ENCODE data around the gene KCNG2. TPM values are rescaled to one million over a fixed set of nuclear protein-coding genes. Genes with fewer than 3 reads are reported as not detected.

Gene KCNG2
- polyA plus RNA-seq, 1 donor from 2014 or later = not detected

DNA sequence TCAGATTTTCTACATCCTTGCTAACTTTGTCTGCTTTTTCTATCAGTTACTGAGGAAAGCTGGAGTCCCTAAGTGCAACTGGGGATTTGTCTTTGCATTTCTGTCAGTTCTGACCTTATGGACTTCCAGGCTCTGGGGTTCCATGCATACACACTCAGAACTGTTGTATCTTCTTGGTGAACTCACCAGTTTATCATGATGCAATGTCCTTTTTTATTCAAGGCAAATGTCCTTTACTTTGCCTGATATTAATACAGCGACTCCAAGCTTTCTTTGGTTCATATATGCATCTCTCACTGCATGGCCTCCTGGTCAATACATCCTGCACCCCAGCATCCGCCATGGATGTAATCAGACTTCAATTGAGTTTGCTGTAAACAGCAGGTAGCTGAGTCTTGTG, 109.0 kb downstream of the KCNG2 start:
- Histone ChIP-seq H4K20me1 (ENCODE audit: insufficient read depth) (no peaks in the 10 kb centered on the region), H3K4me2 (ENCODE audit: low read length) (no peak overlapping the region), H3K79me2 (replicated peaks; ENCODE audit: insufficient read depth, low read length) (no peaks in the 10 kb centered on the region), H3K9ac (ENCODE audit: low read length) (no peak overlapping the region), H3K27ac (ENCODE audit: low read length) (no peak overlapping the region), H3K36me3 (ENCODE audit: insufficient read depth, low read length) (peaks cover 6% of the 10 kb centered on the region), H3K9me3 (ENCODE audit: low read length) (no peaks in the 10 kb centered on the region), H3K9me2 (ENCODE audit: insufficient read depth, low read length) (no peaks in the 10 kb centered on the region), H3K4me3 (ENCODE audit: low read length) (no peak overlapping the region), H2AFZ (ENCODE audit: low read depth, low read length) (no peak overlapping the region), H3F3A (ENCODE audit: insufficient read depth, low read length, poor library complexity, severe bottlenecking) (no peaks in the 10 kb centered on the region), H3K27me3 (ENCODE audit: insufficient read depth, low read depth, low read length) (no peaks in the 10 kb centered on the region)
- TF ChIP-seq, protein P1, sequence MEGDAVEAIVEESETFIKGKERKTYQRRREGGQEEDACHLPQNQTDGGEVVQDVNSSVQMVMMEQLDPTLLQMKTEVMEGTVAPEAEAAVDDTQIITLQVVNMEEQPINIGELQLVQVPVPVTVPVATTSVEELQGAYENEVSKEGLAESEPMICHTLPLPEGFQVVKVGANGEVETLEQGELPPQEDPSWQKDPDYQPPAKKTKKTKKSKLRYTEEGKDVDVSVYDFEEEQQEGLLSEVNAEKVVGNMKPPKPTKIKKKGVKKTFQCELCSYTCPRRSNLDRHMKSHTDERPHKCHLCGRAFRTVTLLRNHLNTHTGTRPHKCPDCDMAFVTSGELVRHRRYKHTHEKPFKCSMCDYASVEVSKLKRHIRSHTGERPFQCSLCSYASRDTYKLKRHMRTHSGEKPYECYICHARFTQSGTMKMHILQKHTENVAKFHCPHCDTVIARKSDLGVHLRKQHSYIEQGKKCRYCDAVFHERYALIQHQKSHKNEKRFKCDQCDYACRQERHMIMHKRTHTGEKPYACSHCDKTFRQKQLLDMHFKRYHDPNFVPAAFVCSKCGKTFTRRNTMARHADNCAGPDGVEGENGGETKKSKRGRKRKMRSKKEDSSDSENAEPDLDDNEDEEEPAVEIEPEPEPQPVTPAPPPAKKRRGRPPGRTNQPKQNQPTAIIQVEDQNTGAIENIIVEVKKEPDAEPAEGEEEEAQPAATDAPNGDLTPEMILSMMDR (IDR thresholded peaks at IDR 0.05; ENCODE audit: poor library complexity, severe bottlenecking) = no peak
- no peak for TF ChIP-seq EP300 (conservative IDR thresholded peaks at IDR 0.05; ENCODE audit: poor library complexity, severe bottlenecking)

GRCh38 chr18:79910563-79911343, 113.0 kb downstream of the KCNG2 start:
- H3K4me3 ChIP-seq (ENCODE audit: low read length) = no peak overlapping the region
- H3K79me2 ChIP-seq (replicated peaks; ENCODE audit: insufficient read depth, low read length) = no peaks in the 10 kb centered on the region
- TF ChIP-seq MXI1 (conservative IDR thresholded peaks at IDR 0.05; ENCODE audit: poor library complexity, severe bottlenecking) = no peak
- peaks cover 7% of the 10 kb centered on the region for H3K36me3 ChIP-seq (ENCODE audit: insufficient read depth, low read length)
- H4K20me1 ChIP-seq (ENCODE audit: insufficient read depth) = no peaks in the 10 kb centered on the region
- H2AFZ ChIP-seq (ENCODE audit: low read depth, low read length) = no peak overlapping the region
- H3K9ac ChIP-seq (ENCODE audit: low read length) = no peak overlapping the region
- H3K4me2 ChIP-seq (ENCODE audit: low read length) = no peak overlapping the region
- no peak overlapping the region for H3K27ac ChIP-seq (ENCODE audit: low read length)
- H3F3A ChIP-seq (ENCODE audit: insufficient read depth, low read length, poor library complexity, severe bottlenecking) = no peaks in the 10 kb centered on the region
- H3K9me2 ChIP-seq (ENCODE audit: insufficient read depth, low read length) = no peaks in the 10 kb centered on the region
- H3K9me3 ChIP-seq (ENCODE audit: low read length) = peaks cover 9% of the 10 kb centered on the region
- no peaks in the 10 kb centered on the region for H3K27me3 ChIP-seq (ENCODE audit: insufficient read depth, low read depth, low read length)

- Histone ChIP-seq H3K9me2 (ENCODE audit: insufficient read depth, low read length) (no peaks in the 10 kb centered on the region), H3K79me2 (replicated peaks; ENCODE audit: insufficient read depth, low read length) (no peaks in the 10 kb centered on the region), H3F3A (ENCODE audit: insufficient read depth, low read length, poor library complexity, severe bottlenecking) (no peaks in the 10 kb centered on the region), H3K4me3 (ENCODE audit: low read length) (no peak overlapping the region), H3K27ac (ENCODE audit: low read length) (no peak overlapping the region), H4K20me1 (ENCODE audit: insufficient read depth) (no peaks in the 10 kb centered on the region), H3K9me3 (ENCODE audit: low read length) (peaks cover 12% of the 10 kb centered on the region), H3K9ac (ENCODE audit: low read length) (no peak overlapping the region), H3K27me3 (ENCODE audit: insufficient read depth, low read depth, low read length) (no peaks in the 10 kb centered on the region), H3K4me2 (ENCODE audit: low read length) (no peak overlapping the region), H2AFZ (ENCODE audit: low read depth, low read length) (no peak overlapping the region), H3K36me3 (ENCODE audit: insufficient read depth, low read length) (peaks cover 7% of the 10 kb centered on the region)
- TF ChIP-seq EZH2 (IDR thresholded peaks at IDR 0.05; ENCODE audit: borderline replicate concordance, insufficient read depth, low read length, poor library complexity, severe bottlenecking) (no peak), EP300 (conservative IDR thresholded peaks at IDR 0.05; ENCODE audit: poor library complexity, severe bottlenecking) (no peak), POLR2AphosphoS5 (IDR thresholded peaks at IDR 0.05) (no peak), SMC3 (conservative IDR thresholded peaks at IDR 0.05; ENCODE audit: poor library complexity) (no peak), RAD21 (conservative IDR thresholded peaks at IDR 0.05) (no peak), MXI1 (conservative IDR thresholded peaks at IDR 0.05; ENCODE audit: poor library complexity, severe bottlenecking) (no peak), REST (IDR thresholded peaks at IDR 0.05; ENCODE audit: borderline replicate concordance) (no peak), TAF1 (IDR thresholded peaks at IDR 0.05; ENCODE audit: low read depth) (no peak)
- TF ChIP-seq, protein P1 (IDR thresholded peaks at IDR 0.05; ENCODE audit: poor library complexity, severe bottlenecking) = no peak
These were observed 113.9 kb downstream of the KCNG2 start for GRCh38 chr18:79911344-79912270.
